HG02884 (cell line): Measurements from ENCODE around the gene RAP1GDS1.
"Not testable (repeated sequence)": the region's sequence is repeated elsewhere in the genome, so short reads cannot be mapped to it uniquely, and the experiment has no call there.

Experiments
- ATAC-seq: cut with Tn5 transposase; IDR thresholded peaks from one replicate; pipeline ENCODE4 v1.9.1; 2021; ENCODE audit warnings: mild to moderate bottlenecking, moderate library complexity; ENCODE audit not compliant: unreplicated experiment

The RAP1GDS1 gene

DNA sequence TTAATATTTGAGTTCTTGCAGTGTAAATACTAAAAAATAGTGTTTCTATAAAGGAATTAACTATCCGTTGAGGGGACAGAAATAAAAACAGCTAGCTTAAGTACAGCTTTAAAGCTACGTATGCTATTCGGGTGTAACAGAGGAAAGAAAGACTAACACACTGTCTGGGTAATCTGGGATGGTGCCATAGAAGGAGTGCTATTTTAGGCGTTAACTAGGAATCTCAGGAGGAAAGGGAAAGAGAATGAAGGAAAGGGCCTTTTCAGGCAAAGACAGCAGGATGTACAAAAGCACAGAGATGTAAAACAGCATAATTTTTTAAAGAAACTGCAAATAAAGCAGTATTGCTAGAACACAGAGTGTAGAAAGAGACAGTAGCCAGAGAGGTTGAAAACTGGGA, 161.8 kb downstream of the RAP1GDS1 start:
- ATAC-seq = no peak

DNA sequence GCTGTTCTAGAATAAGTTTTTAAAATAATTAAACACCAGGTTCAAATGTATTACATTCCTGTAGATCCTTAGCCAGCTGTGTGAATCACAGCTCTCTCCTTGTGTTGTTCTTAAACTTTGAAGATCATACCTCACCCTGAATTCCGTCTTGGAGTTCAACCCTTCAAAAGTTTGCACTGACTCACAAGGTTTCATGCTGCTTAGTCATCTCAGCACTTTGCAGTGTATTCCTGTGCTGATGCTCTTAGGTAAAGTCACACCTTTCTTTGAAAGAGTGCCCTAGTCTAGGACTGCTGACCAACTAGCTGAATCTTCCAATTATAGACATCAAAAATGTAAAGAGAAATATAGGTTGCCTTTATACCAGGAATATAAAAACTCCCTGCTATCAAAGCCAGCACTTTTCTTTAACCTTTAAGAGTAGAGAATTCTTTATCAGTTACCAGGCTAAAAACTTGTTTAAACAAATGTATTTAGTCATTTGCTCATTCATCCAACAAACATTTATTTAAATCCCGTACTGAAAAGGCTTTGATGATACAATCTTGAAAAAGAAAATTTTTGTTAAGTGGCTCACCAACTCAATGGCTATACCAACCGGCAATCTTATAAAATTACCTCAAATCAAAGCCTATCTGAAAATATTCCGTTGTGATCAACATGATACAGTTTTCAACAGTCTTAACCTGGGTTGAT, 169.7 kb downstream of the RAP1GDS1 start:
- ATAC-seq = no peak

DNA sequence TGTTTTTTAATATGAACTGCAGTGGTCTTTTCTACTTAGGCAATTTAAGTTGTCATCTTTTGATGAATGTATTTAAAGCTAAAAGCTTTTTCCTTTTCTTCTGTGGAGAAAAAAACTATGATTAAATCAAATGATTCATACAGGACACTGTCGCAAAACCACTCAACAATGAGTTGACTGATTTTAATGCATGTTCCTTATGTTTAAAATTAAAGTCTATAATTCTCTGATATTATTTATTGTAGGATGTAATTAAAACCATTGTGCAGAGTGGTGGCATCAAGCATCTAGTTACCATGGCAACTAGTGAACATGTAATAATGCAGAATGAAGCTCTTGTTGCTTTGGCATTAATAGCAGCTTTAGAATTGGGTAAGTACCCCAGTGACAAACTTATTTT, 172.5 kb downstream of the RAP1GDS1 start:
- no peak for ATAC-seq

DNA sequence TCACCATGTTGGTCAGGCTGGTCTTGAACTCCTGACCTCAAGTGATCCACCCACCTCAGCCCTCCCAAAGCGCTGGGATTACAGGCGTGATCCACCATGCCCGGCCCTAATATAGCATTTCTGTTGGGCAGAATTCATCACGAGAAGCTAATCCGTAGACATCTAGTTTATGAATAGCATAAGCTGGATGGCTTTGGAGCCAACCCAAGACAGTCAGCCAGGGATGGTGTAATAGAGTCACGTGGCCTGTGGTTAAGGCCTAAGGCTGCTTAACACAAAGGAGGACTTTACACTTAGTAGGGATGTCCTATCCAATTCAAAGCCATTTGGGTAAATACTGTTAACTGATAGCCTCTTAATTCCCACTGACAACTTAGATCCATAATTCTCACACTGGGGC, 173.6 kb downstream of the RAP1GDS1 start:
- no peak for ATAC-seq

DNA sequence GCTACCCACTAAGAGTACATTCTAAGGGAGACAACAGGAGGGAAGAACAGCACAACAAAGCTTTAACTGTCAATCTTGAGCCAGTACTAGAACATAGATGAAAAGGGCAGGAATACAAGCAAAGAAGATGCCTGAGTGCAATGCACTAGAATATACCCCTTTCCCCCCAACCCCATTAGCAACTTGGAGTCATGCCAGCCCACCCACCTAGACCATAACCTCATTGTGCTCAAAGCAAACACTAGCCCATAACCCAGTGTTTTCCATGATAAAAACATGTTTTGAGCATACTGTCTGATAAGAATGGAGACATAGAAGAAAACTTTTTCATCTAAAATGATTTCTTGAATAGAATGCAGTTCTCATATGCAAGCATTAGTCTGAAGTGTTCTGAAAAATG, 183.2 kb downstream of the RAP1GDS1 start:
- no peak for ATAC-seq

DNA sequence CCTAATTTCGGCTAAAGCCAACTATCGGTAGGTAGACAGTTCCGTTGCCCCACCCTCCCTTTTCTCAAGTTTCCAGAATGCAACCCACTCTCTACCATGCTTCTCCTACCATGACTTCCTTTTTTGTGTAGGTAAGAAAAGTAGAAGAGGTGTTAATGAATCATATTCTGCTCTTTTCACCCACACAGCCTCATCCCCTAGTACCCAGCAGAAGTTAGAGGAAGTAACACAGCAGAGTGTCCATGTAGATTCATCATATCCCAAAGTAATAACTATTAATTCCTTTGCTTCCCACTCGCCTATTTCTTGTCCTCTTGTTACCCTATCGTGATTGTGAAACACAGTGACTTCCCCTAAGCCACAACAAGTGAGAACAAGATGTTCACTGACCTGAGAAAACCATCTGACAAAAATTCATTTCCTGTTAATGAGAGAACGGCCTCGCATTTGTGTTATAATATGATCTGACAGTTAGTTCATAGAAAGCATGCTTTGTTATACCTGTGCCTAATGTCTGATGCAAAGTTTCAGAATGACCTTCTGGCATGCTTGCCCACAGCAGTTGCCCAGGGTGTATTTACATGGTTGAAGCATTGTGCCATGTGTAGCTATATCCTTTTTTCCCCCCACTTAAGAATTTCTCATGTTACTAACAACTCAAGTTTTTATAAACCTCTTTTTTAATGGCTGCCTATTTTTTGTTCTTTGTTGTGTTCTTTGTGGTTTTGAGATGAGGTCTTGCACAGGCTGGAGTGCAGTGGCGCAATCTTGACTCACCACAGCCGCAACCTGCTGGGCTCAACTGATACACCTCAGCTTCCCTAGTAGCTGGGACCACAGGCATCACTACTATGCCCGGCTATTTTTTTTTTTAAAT, 185.6 kb downstream of the RAP1GDS1 start:
- ATAC-seq = peak; percentile 78

DNA sequence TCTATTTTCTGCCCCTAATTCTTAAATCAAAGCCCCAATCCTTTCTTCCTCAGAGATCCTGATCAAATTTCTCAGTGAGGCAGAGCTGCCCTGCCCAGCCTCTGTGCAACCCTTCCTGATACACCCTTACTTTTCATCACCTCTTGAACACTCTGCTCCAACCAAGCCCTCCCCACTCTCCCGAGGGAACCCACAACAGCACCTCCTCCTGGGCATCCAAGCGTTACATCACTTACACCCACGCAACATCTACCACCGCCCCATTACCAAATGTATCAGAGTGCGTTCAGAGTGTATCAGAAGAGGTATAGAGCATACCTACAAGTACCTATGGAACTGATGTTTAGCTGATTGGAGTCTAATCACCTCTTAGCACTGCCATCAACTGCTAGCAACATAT, 186.5 kb downstream of the RAP1GDS1 start:
- ATAC-seq = no peak

DNA sequence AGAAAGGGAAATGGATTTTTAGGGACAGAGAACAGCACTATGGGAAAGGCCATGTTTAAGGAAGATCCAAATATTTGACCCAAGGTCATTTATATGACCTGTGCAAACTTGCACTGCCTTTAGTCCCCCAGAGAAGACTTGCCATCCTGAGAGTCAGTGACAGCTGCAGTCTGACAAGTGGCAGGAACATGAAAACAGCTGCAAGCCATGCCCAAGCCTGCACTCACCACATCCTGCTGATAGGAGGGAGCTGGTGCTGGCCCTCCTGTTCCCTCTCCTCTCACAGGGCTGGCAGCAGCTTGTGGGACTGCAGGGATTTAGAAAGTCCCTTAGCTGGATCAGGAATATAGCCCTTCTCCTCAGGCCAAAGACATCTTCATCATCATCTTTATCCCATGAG, 187.7 kb downstream of the RAP1GDS1 start:
- no peak for ATAC-seq

DNA sequence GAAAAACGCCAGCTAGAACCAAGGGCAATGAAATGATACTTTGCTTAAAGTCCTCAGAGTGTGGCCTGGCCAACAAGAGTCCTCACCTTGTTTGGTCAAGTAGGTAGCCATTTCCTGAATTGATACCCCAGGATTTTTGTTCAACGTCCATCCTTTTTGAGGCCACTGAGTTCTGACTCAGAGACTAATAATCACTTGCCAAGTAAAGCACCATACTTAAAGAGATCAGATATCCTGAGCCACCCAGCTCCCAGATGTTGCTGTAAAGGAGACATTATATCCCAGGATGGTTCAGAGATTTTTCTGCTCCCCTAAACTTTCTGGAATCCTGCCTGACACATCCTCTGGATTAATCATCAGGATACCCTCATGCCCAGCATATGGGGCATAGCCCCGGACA, 190.9 kb downstream of the RAP1GDS1 start:
- no peak for ATAC-seq

DNA sequence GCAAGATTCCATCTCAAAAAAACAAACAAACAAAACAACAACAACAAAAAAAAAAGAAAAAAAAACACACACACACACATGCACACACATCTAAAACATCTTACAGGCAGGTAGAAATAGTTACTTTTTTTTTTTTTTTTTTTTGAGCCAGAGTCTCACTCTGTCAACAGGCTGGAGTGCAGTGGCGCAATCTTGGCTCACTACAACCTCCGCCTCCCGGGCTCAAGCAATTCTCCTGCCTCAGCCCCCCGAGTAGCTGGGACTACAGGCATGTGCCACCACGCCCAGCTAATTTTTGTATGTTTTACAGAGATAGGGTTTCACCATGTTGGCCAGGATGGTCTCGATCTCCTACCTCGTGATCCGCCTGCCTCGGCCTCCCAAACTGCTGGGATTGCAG, 196.2 kb downstream of the RAP1GDS1 start:
- ATAC-seq = not testable (repeated sequence)

DNA sequence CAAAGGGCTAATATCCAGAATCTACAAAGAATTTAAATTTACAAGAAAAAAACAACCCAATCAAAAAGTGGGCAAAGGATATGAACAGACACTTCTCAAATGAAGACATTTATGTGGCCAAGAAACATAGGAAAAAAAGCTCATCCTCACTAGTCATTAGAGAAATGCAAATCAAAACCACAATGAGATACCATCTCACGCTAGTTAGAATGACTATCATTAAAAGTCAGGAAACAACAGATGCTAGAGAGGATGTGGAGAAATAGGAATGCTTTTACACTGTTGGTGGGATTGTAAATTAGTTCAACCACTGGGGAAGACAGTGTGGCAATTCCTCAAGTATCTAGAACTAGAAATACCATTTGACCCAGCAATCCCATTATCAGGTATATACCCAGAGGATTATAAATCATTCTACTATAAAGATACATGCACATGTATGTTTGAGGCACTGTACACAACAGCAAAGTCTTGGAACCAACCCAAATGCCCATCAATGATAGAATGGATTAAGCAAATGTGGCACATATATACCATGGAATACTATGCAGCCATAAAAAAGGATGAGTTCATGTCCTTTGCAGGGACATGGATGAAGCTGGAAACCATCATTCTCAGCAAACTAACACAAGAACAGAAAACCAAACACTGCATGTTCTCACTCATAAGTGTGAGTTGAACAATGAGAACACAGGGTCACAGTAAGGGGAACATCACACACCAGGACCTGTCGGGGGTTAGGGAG, 200.1 kb downstream of the RAP1GDS1 start:
- ATAC-seq = not testable (repeated sequence)

DNA sequence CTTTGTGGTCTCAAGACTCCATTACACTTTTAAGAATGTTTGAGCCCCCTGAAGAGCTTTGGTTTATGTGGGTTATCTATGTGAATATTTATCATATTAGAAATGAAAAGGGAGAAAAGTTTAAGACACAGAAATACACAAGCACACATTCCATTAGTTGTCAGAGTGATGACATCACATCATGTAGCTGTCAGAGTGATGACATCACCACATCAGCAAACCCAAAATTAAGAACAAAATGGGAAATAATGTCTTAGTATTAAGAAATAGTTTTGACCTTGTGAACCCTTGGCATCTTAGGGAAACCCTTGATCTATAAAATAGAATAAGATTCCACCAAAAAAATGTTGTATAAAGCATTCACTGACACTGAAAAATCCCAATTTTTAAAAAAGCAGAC, 201.3 kb downstream of the RAP1GDS1 start:
- no peak for ATAC-seq

DNA sequence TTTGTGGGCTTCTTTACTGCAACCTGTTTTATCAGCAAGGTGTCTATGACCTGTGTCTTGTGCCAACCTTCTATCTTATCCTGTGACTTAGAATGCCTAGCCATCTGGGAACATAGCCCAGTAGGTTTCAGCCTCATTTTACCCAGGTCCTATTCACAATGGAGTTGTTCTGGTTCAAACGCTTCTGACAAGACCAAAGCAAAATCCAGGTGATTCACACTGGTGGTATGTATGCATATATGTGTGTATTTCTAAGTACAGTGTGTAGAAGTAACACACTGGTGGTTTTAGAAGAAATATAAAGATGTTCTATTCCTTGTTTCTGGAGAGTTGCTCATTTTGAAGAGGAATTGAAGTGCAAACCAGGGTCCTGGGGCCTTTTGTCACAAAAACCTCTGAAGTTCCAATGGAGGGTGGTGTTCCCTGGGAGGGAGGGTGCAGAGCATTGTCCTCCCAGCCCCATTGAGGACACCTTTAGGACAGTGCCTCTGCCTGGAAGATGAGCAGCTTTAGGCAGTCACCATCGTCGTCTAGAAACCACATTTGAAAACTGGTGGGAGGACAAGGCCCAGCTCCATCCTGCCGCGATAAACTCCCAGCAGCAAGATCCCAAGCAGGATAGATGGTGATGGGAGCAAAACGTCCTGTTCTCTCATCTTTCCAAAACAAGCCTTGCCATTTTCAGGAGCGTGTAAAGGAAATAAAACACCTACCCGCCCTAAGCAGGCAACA, 205.8 kb downstream of the RAP1GDS1 start:
- ATAC-seq = no peak

DNA sequence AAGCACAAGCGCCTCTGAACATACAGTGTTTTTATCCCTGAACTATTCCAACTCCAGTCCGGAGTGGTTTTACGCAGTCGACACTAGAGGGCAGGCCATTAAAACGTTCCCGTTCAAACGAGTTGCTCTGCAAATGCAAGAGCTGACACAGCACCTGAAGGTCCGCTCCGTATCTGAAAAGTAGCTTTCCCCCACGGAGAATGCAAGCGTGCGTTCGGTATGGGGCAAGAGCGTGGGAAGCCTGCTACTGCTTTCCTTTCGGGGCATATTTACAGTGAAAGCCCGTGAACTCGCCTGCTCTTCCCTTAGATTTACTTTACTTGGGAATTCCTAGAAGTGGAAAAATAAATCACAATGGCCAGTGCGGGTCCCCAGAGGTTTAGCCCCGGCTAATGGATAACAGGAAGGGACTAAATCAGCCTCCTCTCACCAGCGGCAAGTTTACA, 206.5 kb downstream of the RAP1GDS1 start:
- peak; percentile 98 for ATAC-seq

DNA sequence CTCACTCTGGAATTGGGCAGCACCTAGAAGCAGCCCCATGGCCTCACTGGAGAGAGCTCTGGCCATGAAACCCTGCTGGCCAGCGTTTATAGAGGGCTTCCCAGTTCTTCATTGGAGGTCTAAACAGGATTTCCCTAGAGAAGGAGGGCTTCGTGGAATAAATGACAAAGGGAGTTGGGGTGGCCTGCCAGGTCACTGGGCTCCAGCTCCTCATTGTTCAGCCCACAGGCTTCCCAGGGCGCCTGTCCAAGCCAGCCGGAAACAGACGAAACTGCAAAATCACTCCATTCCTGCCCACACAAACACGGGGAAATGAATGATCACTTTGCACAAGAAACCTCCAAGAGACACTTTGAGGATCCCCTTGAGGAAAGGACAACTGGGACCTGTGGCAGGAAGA, 207.5 kb downstream of the RAP1GDS1 start:
- ATAC-seq = no peak

DNA sequence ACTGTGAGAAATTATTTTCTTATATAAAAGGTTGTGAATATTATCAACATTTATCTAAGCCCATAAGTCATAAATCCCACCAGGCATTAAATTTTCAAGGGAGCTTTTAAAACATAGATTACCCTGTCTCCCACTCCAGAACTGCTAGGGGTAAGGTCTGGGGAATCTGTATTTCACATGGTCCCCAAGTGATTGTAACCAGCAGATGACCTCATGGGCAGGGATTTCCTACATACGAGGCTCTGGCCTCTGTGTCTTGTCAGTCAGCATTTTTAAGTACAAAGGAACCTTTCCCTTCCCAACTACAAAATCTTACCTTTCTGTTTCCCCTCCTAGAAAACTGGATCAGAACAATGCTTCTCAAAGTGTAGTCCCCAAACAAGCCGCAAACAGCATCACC, 208.6 kb downstream of the RAP1GDS1 start:
- no peak for ATAC-seq

DNA sequence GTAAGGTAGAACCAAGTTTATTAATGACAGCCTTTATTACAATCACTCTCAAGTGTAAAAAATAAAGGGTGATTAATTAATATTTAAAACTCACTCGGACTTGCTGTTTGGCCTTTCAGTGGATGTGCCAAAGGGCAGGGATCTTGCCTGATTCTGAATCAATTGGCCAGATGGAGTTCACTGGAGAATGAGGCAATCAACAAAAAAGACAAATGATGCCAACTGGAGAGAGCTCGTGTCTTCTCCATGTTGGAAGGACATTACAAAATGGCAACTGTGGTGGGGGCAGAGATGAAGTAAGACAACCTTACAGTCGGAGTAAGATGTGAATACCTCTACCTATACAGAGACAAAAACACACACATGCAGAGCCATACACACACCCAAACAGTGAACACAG, 209.2 kb downstream of the RAP1GDS1 start:
- ATAC-seq = no peak

DNA sequence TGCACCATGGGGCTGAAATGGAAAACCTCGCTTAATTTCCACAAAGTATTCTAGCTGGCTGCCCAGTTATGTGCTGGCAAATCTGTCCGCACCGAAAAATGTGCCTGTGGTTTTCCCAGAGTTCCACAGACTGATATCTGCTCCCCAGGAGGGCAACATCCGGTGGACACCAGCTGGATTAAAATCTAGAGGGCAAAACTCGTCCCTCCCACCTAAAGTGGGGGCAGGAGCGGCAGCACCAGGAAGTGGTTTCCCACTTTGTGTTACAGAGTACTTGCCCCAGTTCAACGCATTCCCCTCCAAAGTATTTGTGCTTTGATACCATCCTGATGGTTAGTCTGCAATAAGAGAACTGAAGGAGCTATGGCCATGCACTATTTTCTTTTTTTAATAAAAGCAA, 209.6 kb downstream of the RAP1GDS1 start:
- no peak for ATAC-seq

DNA sequence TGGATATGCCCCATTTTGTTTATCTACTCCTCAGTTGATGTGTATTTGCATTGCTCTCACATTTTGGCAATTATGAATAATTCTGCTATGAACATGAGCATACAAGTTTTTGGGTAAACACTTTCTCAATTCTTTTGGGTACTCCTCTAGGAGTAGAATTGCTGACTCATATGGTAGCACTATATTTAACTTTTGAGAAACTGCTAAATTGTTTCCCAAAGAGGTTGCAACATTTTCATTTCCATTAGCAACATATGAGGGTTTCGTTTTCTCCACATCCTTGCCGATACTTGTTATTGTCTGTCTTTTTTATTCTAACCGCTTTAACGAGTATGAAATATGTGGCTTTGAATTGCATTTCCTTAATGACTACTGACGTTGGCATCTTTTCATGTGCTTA, 211.9 kb downstream of the RAP1GDS1 start:
- ATAC-seq = no peak

DNA sequence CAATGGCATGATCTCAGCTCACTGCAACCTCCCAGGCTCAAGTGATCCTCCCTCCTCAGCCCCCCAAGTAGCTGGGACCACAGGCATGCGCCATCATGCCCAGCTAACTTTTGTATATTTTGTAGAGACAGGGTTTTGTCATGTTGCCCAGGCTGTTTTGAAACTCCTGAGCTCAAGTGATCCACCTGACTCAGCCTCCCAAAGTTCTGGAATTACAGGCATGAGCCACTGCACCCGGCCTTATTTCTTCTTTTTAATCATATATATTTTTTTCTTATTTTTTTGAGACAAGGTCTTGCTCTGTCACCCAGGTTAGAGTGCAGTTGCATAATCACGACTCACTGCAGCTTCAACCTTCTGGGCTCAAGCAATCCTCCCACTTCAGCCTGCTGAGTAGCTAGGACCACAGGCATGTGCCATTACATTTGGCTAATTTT, 213.2 kb downstream of the RAP1GDS1 start:
- ATAC-seq = no peak

DNA sequence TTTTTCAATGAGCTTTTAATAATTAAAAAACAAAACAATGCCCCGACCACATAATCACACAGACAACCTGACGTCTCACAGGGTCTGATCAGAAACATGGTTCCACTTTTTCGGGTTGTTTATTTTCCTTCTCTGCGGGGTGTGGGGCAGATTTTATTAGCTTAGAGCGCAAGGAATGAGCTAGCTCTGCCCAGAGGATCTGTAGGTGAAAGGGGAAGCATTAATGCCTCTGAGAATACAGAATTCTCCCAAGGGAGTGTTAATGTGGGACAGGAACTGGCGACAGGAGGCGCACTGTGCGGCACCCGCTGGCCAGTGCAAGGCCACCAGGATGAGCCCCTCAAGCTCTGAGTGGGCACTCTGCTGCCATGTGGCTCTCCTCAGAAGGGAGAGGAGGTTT, 215.7 kb downstream of the RAP1GDS1 start:
- no peak for ATAC-seq
